Neural cell (in vitro differentiated cells): ENCODE results near the gene EXTL1. TPM values are rescaled to one million over a fixed set of nuclear protein-coding genes. Genes with fewer than 3 reads are reported as not detected.

Experiments used
- H2AFZ ChIP-seq: fragments of 200-600, 300-800 bp; sonication (generic), shearing (Covaris generic); 2 replicates; pipeline ENCODE4 v1.6.0; 2014; ENCODE audit warnings: low read depth, mild to moderate bottlenecking, antibody characterized with exemption, low read length, moderate library complexity
- H3F3A ChIP-seq: fragments of 200-600 bp; shearing (Covaris generic); 2 replicates; pipeline ENCODE4 v1.6.1; 2016; ENCODE audit warnings: mild to moderate bottlenecking, moderate library complexity, mixed read lengths, antibody characterized with exemption, low read length; ENCODE audit not compliant: insufficient read depth, poor library complexity, severe bottlenecking
- H3K27ac ChIP-seq: fragments of 200-600, 300-800 bp; sonication (generic), shearing (Covaris generic); 2 replicates; pipeline ENCODE4 v1.5.1; 2014; ENCODE audit warnings: mild to moderate bottlenecking, low read length, moderate library complexity
- H3K27me3 ChIP-seq: fragments of 300-800, 200-600 bp; sonication (generic), shearing (Covaris generic); 2 replicates; pipeline ENCODE4 v1.6.0; 2014; ENCODE audit warnings: mild to moderate bottlenecking, low read depth, low read length, moderate library complexity; ENCODE audit not compliant: insufficient read depth
- H3K36me3 ChIP-seq: fragments of 300-800, 200-600 bp; sonication (generic), shearing (Covaris generic); 2 replicates; pipeline ENCODE4 v1.5.1; 2014; ENCODE audit warnings: mild to moderate bottlenecking, antibody characterized with exemption, low read length, moderate library complexity; ENCODE audit not compliant: insufficient read depth
- H3K4me2 ChIP-seq: fragments of 300-800, 200-600 bp; sonication (generic), shearing (Covaris generic); 2 replicates; pipeline ENCODE4 v1.6.0; 2014; ENCODE audit warnings: mild to moderate bottlenecking, low read length
- H3K4me3 ChIP-seq: fragments of 300-800, 200-600 bp; sonication (generic), shearing (Covaris generic); 2 replicates; pipeline ENCODE4 v1.5.1; 2014; ENCODE audit warnings: mild to moderate bottlenecking, low read length, moderate library complexity
- H3K79me2 ChIP-seq: fragments of 200-600 bp; shearing (Covaris generic); replicated peaks from 2 replicates; pipeline ENCODE4 v1.6.0; 2014; ENCODE audit warnings: mild to moderate bottlenecking, low read length, moderate library complexity; ENCODE audit not compliant: insufficient read depth
- H3K9ac ChIP-seq: fragments of 300-800, 200-600 bp; sonication (generic), shearing (Covaris generic); 2 replicates; pipeline ENCODE4 v1.6.1; 2016; ENCODE audit warnings: mild to moderate bottlenecking, low read length, mixed read lengths
- H3K9me2 ChIP-seq: fragments of 200-600 bp; shearing (Covaris generic); 2 replicates; pipeline ENCODE4 v1.6.1; 2016; ENCODE audit warnings: mild to moderate bottlenecking, low read length, mixed read lengths; ENCODE audit not compliant: insufficient read depth
- H3K9me3 ChIP-seq: fragments of 200-600, 300-800 bp; sonication (generic), shearing (Covaris generic); 2 replicates; pipeline ENCODE4 v1.6.1; 2016; ENCODE audit warnings: mild to moderate bottlenecking, mixed run types, low read length, moderate library complexity, mixed read lengths
- H4K20me1 ChIP-seq: fragments of 200-600 bp; shearing (Covaris generic); 2 replicates; pipeline ENCODE4 v1.6.1; 2016; ENCODE audit warnings: mild to moderate bottlenecking, mixed run types; ENCODE audit not compliant: insufficient read depth
- CTCF ChIP-seq: fragments of 450-650 bp; IDR thresholded peaks from 2 replicates; pipeline ENCODE4 v1.5.1; 2014; ENCODE audit warnings: antibody characterized with exemption, mild to moderate bottlenecking, moderate library complexity; ENCODE audit not compliant: poor library complexity, severe bottlenecking
- EP300 ChIP-seq: fragments of 450-650 bp; conservative IDR thresholded peaks from 2 replicates; pipeline ENCODE4 v1.6.1; 2014; ENCODE audit warnings: antibody characterized with exemption, mild to moderate bottlenecking, moderate library complexity; ENCODE audit not compliant: poor library complexity, severe bottlenecking
- EZH2 ChIP-seq: fragments of 200-600, 300-800 bp; shearing (Covaris generic), sonication (generic); IDR thresholded peaks from 2 replicates; pipeline ENCODE4 v1.6.1; 2014; ENCODE audit warnings: antibody characterized with exemption, low read length, borderline replicate concordance, mild to moderate bottlenecking; ENCODE audit not compliant: insufficient read depth, poor library complexity, severe bottlenecking
- POLR2AphosphoS5 ChIP-seq: IDR thresholded peaks from 2 replicates; pipeline ENCODE4 v1.6.1; 2012
- RAD21 ChIP-seq: fragments of 450-650 bp; conservative IDR thresholded peaks from 2 replicates; pipeline ENCODE4 v1.6.1; 2014; ENCODE audit warnings: antibody characterized with exemption, mild to moderate bottlenecking, moderate library complexity
- REST ChIP-seq: IDR thresholded peaks from 2 replicates; pipeline ENCODE4 v1.6.1; 2012; ENCODE audit warnings: borderline replicate concordance
- SMC3 ChIP-seq: fragments of 450-650 bp; conservative IDR thresholded peaks from 2 replicates; pipeline ENCODE4 v1.6.1; 2014; ENCODE audit warnings: antibody characterized with exemption, mild to moderate bottlenecking, moderate library complexity; ENCODE audit not compliant: poor library complexity
- TAF1 ChIP-seq: IDR thresholded peaks from 2 replicates; pipeline ENCODE4 v1.6.1; 2012; ENCODE audit warnings: low read depth
- polyA plus RNA-seq: library from polyadenylated mRNA; depleted of rRNA; stranded (reverse); fragments of >200 nt; gene quantifications from 2 replicates; pipeline ENCODE4 v1.2.3, GENCODE V29; 2014

EXTL1 gene
- polyA plus RNA-seq, 1 donor from 2014 or later: 2.7 TPM

- TF ChIP-seq CTCF: no peak
- TF ChIP-seq POLR2AphosphoS5: no peak
- H3K36me3 ChIP-seq: no peaks in the 10 kb centered on the region
These were observed 43.2 kb upstream of the EXTL1 start for GRCh38 chr1:25978403-25978802.

GRCh38 chr1:25979210-25979609, 42.4 kb upstream of the EXTL1 start:
- no peak overlapping the region for H3K27ac ChIP-seq
- no peak overlapping the region for H3K4me2 ChIP-seq
- no peak overlapping the region for H3K9ac ChIP-seq
- no peaks in the 10 kb centered on the region for H4K20me1 ChIP-seq
- no peaks in the 10 kb centered on the region for H3K36me3 ChIP-seq
- H3K79me2 ChIP-seq: no peaks in the 10 kb centered on the region
- no peaks in the 10 kb centered on the region for H3K27me3 ChIP-seq
- H3K9me3 ChIP-seq: no peaks in the 10 kb centered on the region
- H3F3A ChIP-seq: no peaks in the 10 kb centered on the region
- H3K9me2 ChIP-seq: no peaks in the 10 kb centered on the region
- no peak for TF ChIP-seq REST
- no peak for TF ChIP-seq EP300
- no peak for TF ChIP-seq CTCF
- no peak for TF ChIP-seq POLR2AphosphoS5
- TF ChIP-seq EZH2: no peak
- TF ChIP-seq SMC3: no peak
- TF ChIP-seq TAF1: no peak
- no peak for TF ChIP-seq RAD21
- no peak overlapping the region for H2AFZ ChIP-seq
- H3K4me3 ChIP-seq: no peak overlapping the region

More at GRCh38 chr1:25978403-25978802, 43.2 kb upstream of the EXTL1 start:
- no peaks in the 10 kb centered on the region for H3K27me3 ChIP-seq
- H3K27ac ChIP-seq: no peak overlapping the region
- no peak overlapping the region for H3K4me2 ChIP-seq
- H3K4me3 ChIP-seq: no peak overlapping the region
- H3K9ac ChIP-seq: no peak overlapping the region
- H2AFZ ChIP-seq: no peak overlapping the region
- H3K79me2 ChIP-seq: no peaks in the 10 kb centered on the region
- no peaks in the 10 kb centered on the region for H3F3A ChIP-seq
- H3K9me3 ChIP-seq: no peaks in the 10 kb centered on the region
- H4K20me1 ChIP-seq: no peaks in the 10 kb centered on the region
- no peaks in the 10 kb centered on the region for H3K9me2 ChIP-seq
